ENCODE measurements around the gene OPRD1.
"Not testable (repeated sequence)": the region's sequence is repeated elsewhere in the genome, so short reads cannot be mapped to it uniquely, and the experiment has no call there.

OPRD1 gene

GRCh38 chr1:28811766-28812668 is at the start of gene OPRD1:
Gene OPRD1 (plus strand): TSS chr1:28812170. CDS start chr1:28812384, 214 bp downstream.
- DNase-seq: no peak

- no peak for DNase-seq
Measured at GRCh38 chr1:28766532-28767183, 45.3 kb upstream of the OPRD1 start.

- DNase-seq: no peak
Measured at GRCh38 chr1:28770601-28771165, 41.3 kb upstream of the OPRD1 start.

GRCh38 chr1:28771921-28772320 is 40.0 kb upstream of the OPRD1 start:
- not testable (repeated sequence) for DNase-seq

GRCh38 chr1:28773105-28773504 is 38.9 kb upstream of the OPRD1 start:
- DNase-seq: no peak

- no peak for DNase-seq
Measured at GRCh38 chr1:28775121-28775942, 36.6 kb upstream of the OPRD1 start.

- DNase-seq: no peak
Measured at GRCh38 chr1:28776341-28776740, 35.6 kb upstream of the OPRD1 start.

- DNase-seq: no peak
Measured at GRCh38 chr1:28778021-28778420, 33.9 kb upstream of the OPRD1 start.

- DNase-seq: no peak
Measured at GRCh38 chr1:28779751-28780408, 32.1 kb upstream of the OPRD1 start.

- DNase-seq: no peak
Measured at GRCh38 chr1:28781305-28781704, 30.7 kb upstream of the OPRD1 start.

GRCh38 chr1:28782011-28782410 is 30.0 kb upstream of the OPRD1 start:
- DNase-seq: no peak

GRCh38 chr1:28783363-28783762 is 28.6 kb upstream of the OPRD1 start:
- no peak for DNase-seq

- no peak for DNase-seq
Measured at GRCh38 chr1:28789412-28789811, 22.6 kb upstream of the OPRD1 start.

GRCh38 chr1:28789816-28790215 is 22.2 kb upstream of the OPRD1 start:
- no peak for DNase-seq

- no peak for DNase-seq
Measured at GRCh38 chr1:28790377-28791035, 21.5 kb upstream of the OPRD1 start.

- DNase-seq: not testable (repeated sequence)
Measured at GRCh38 chr1:28791929-28792328, 20.0 kb upstream of the OPRD1 start.

- DNase-seq: no peak
Measured at GRCh38 chr1:28792644-28793121, 19.3 kb upstream of the OPRD1 start.

GRCh38 chr1:28794582-28794981 is 17.4 kb upstream of the OPRD1 start:
- DNase-seq: not testable (repeated sequence)

- no peak for DNase-seq
Measured at GRCh38 chr1:28796352-28797211, 15.4 kb upstream of the OPRD1 start.

- no peak for DNase-seq
Measured at GRCh38 chr1:28800324-28800723, 11.6 kb upstream of the OPRD1 start.

GRCh38 chr1:28801461-28801860 is 10.5 kb upstream of the OPRD1 start:
- DNase-seq: no peak

All from cortex of kidney (tissue), 1 donor.